ENCODE measurements around the gene BEST2. TPM values are rescaled to one million over a fixed set of nuclear protein-coding genes. Genes with fewer than 3 reads are reported as not detected.

The BEST2 gene
- total RNA-seq, 1 experiment from 2014 or later: 0.10 TPM

DNA sequence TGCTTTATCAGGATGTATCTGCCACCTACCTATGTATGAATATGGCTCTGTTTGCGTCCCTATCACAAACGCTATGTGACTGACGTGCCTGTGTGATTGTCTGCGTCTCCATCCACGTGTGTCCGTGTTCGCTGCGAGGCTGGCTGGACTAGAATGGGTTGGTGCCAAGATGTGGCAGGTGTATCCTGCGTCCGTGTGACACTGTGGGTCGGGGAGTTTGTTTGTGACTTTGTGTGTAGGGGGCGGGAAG is 30.5 kb downstream of the BEST2 start:
- no peaks in the 10 kb centered on the region for H3K79me2 ChIP-seq (ENCODE audit: insufficient read depth, low read length)
- no peaks in the 10 kb centered on the region for H3K9me2 ChIP-seq (ENCODE audit: insufficient read depth)
- no peaks in the 10 kb centered on the region for H3K36me3 ChIP-seq (ENCODE audit: control insufficient read depth in 1 of 2, insufficient read depth in 2 of 2, low read length in 2 of 2)
- no peak overlapping the region for H2AFZ ChIP-seq (ENCODE audit: low read depth, low read length, poor library complexity, severe bottlenecking)
- no peaks in the 10 kb centered on the region for H3K9me3 ChIP-seq (ENCODE audit: control insufficient read depth in 1 of 2, insufficient read depth in 1 of 2, low read depth in 1 of 2, low read length in 2 of 2)
- no peaks in the 10 kb centered on the region for H3K27me3 ChIP-seq (ENCODE audit: insufficient read depth, low read length)
- peak overlapping the region; percentile 43 to 58 for H3K4me3 ChIP-seq (replicated peaks in 1 of 2; ENCODE audit: low read depth in 1 of 2, low read length in 2 of 2)
- intact Hi-C loops (cut with micrococcal nuclease): no loop called here
- H3K27ac ChIP-seq (ENCODE audit: low read depth, low read length): peak overlapping the region; percentile 89
- no TSS peak for BruUV-seq (replicated peaks)
- peak overlapping the region; percentile 98 for H3K4me2 ChIP-seq (ENCODE audit: low read length)
- no peak for ATAC-seq
- CTCF ChIA-PET: interaction anchor here (1.2 kb wide), 1 partner anchor 9 kb away, joined by 5 read pairs; the partner anchor contains the start of gene JUNB
- peak overlapping the region; percentile 69 for H3K9ac ChIP-seq (ENCODE audit: low read length)
- POLR2A ChIA-PET: interaction anchor here (1.2 to 3.2 kb wide), 3 partner anchors 10 to 85 kb away, joined by 3 to 39 read pairs (median 3); partner anchors contain the start of genes FBXW9 and JUNB
- H4K20me1 ChIP-seq (ENCODE audit: insufficient read depth): no peaks in the 10 kb centered on the region
- TF ChIP-seq POLR2A (IDR thresholded peaks at IDR 0.05; ENCODE audit: borderline replicate concordance, extremely low read depth, insufficient read depth, insufficient read length): no peak
- H3K4me1 ChIP-seq (ENCODE audit: control insufficient read depth in 1 of 2, insufficient read depth in 2 of 2, low read length in 2 of 2): peaks cover 69 to 89% of the 10 kb centered on the region in 2 experiments
- RAD21 ChIA-PET (ENCODE audit: low non-redundant PET in 1 of 2, low total read pairs in 2 of 2, uncharacterized antibody in 2 of 2, unreplicated experiment in 2 of 2): no interaction called here
- no peak for DNase-seq (ENCODE audit: low read depth, low spot score)

DNA sequence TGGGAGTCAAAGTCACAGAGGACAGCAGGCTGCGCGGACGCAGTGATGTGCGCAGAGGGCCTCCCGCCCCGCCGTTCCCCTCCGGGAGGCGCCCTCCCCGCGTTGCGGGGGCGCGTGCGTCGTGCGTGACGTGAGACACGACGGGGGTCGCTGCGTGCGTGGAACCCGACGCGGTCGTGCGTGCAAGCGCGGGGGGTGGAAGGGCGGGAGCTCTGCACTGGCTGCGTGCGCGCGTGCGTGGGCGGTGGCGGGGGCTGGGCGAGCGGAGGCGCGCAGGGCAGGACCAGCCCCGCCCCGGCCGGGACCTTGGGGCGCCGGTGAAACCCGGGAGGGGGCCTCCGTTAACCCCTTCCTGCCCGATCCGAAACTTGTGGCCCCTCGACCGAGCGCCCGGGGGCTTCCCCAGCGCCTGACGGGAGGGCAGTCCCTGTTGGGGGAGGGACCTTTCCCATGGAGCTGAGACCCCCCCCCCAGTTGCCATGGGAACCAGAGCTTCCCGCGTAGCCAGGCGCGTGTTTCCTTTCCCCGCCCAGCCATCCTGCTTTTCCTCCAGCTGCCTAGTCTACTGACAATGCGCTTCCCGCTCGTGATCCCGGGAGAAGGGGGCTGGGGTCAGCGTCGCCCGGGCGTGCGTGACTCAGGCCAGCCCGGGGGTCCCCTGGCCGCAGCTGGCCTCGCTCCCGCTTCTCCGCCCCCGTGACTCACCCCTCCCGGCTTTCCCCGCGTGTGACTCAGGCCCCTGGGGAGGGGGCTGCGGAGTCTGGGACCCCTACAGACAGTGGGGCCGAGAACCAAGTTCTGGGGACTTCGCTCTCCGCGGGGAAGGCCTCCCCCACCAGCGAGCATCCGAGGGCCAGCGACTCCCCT is 31.1 kb downstream of the BEST2 start:
- H2AFZ ChIP-seq (ENCODE audit: low read depth, low read length, poor library complexity, severe bottlenecking): no peak overlapping the region
- peak overlapping the region; percentile 98 for H3K4me2 ChIP-seq (ENCODE audit: low read length)
- ChIA-PET RAD21 (ENCODE audit: low non-redundant PET in 1 of 2, low total read pairs in 2 of 2, uncharacterized antibody in 2 of 2, unreplicated experiment in 2 of 2) (interaction anchor here in 1 of 2 experiments (1.3 kb wide), 1 partner anchor 9 kb away, joined by 4 read pairs; the partner anchor contains the start of gene JUNB), CTCF (interaction anchor here (1.0 to 1.3 kb wide), 4 partner anchors 9 to 25 kb away, joined by 3 to 5 read pairs (median 4); partner anchors contain the start of gene JUNB), POLR2A (interaction anchor here (1.2 to 3.2 kb wide), 3 partner anchors 10 to 86 kb away, joined by 3 to 39 read pairs (median 3); partner anchors contain the start of genes FBXW9 and JUNB)
- H3K9me3 ChIP-seq (ENCODE audit: control insufficient read depth in 1 of 2, insufficient read depth in 1 of 2, low read depth in 1 of 2, low read length in 2 of 2): no peaks in the 10 kb centered on the region
- H3K27me3 ChIP-seq (ENCODE audit: insufficient read depth, low read length): no peaks in the 10 kb centered on the region
- intact Hi-C loops (cut with micrococcal nuclease): no loop called here
- H3K79me2 ChIP-seq (ENCODE audit: insufficient read depth, low read length): no peaks in the 10 kb centered on the region
- H3K4me1 ChIP-seq (ENCODE audit: control insufficient read depth in 1 of 2, insufficient read depth in 2 of 2, low read length in 2 of 2): peaks cover 71 to 89% of the 10 kb centered on the region in 2 experiments
- H3K36me3 ChIP-seq (ENCODE audit: control insufficient read depth in 1 of 2, insufficient read depth in 2 of 2, low read length in 2 of 2): no peaks in the 10 kb centered on the region
- peak overlapping the region; percentile 89 for H3K27ac ChIP-seq (ENCODE audit: low read depth, low read length)
- H3K4me3 ChIP-seq (replicated peaks in 1 of 2; ENCODE audit: low read depth in 1 of 2, low read length in 2 of 2): peak overlapping the region; percentile 43 to 58
- no peaks in the 10 kb centered on the region for H4K20me1 ChIP-seq (ENCODE audit: insufficient read depth)
- no TSS peak for BruUV-seq (replicated peaks)
- ATAC-seq (peak; percentile 46), DNase-seq (ENCODE audit: low read depth, low spot score) (no peak)
- peak overlapping the region; percentile 69 for H3K9ac ChIP-seq (ENCODE audit: low read length)
- no peaks in the 10 kb centered on the region for H3K9me2 ChIP-seq (ENCODE audit: insufficient read depth)
- TF ChIP-seq, protein P1, sequence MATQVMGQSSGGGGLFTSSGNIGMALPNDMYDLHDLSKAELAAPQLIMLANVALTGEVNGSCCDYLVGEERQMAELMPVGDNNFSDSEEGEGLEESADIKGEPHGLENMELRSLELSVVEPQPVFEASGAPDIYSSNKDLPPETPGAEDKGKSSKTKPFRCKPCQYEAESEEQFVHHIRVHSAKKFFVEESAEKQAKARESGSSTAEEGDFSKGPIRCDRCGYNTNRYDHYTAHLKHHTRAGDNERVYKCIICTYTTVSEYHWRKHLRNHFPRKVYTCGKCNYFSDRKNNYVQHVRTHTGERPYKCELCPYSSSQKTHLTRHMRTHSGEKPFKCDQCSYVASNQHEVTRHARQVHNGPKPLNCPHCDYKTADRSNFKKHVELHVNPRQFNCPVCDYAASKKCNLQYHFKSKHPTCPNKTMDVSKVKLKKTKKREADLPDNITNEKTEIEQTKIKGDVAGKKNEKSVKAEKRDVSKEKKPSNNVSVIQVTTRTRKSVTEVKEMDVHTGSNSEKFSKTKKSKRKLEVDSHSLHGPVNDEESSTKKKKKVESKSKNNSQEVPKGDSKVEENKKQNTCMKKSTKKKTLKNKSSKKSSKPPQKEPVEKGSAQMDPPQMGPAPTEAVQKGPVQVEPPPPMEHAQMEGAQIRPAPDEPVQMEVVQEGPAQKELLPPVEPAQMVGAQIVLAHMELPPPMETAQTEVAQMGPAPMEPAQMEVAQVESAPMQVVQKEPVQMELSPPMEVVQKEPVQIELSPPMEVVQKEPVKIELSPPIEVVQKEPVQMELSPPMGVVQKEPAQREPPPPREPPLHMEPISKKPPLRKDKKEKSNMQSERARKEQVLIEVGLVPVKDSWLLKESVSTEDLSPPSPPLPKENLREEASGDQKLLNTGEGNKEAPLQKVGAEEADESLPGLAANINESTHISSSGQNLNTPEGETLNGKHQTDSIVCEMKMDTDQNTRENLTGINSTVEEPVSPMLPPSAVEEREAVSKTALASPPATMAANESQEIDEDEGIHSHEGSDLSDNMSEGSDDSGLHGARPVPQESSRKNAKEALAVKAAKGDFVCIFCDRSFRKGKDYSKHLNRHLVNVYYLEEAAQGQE (IDR thresholded peaks at IDR 0.05; ENCODE audit: low read depth): no peak
- TF ChIP-seq, protein P2, sequence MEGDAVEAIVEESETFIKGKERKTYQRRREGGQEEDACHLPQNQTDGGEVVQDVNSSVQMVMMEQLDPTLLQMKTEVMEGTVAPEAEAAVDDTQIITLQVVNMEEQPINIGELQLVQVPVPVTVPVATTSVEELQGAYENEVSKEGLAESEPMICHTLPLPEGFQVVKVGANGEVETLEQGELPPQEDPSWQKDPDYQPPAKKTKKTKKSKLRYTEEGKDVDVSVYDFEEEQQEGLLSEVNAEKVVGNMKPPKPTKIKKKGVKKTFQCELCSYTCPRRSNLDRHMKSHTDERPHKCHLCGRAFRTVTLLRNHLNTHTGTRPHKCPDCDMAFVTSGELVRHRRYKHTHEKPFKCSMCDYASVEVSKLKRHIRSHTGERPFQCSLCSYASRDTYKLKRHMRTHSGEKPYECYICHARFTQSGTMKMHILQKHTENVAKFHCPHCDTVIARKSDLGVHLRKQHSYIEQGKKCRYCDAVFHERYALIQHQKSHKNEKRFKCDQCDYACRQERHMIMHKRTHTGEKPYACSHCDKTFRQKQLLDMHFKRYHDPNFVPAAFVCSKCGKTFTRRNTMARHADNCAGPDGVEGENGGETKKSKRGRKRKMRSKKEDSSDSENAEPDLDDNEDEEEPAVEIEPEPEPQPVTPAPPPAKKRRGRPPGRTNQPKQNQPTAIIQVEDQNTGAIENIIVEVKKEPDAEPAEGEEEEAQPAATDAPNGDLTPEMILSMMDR (IDR thresholded peaks at IDR 0.05 in 2 of 3, conservative IDR thresholded peaks at IDR 0.05 in 1 of 3; ENCODE audit: borderline replicate concordance in 1 of 3, insufficient read depth in 1 of 3, low read depth in 2 of 3, low read length in 2 of 3): no peak
- no peak for TF ChIP-seq CBX3 (IDR thresholded peaks at IDR 0.05; ENCODE audit: low read depth)
- TF ChIP-seq SP1 (IDR thresholded peaks at IDR 0.05; ENCODE audit: low read depth): no peak
- TF ChIP-seq CEBPB (IDR thresholded peaks at IDR 0.05; ENCODE audit: low read depth): no peak
- no peak for TF ChIP-seq ELF1 (IDR thresholded peaks at IDR 0.05; ENCODE audit: borderline replicate concordance, low read depth)
- TF ChIP-seq EGR1 (IDR thresholded peaks at IDR 0.05; ENCODE audit: low read depth): no peak
- TF ChIP-seq SIN3A (IDR thresholded peaks at IDR 0.05; ENCODE audit: low read depth): no peak
- TF ChIP-seq, protein P3, sequence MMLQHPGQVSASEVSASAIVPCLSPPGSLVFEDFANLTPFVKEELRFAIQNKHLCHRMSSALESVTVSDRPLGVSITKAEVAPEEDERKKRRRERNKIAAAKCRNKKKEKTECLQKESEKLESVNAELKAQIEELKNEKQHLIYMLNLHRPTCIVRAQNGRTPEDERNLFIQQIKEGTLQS (IDR thresholded peaks at IDR 0.05): no peak
- no peak for TF ChIP-seq POLR2A (IDR thresholded peaks at IDR 0.05; ENCODE audit: borderline replicate concordance, extremely low read depth, insufficient read depth, insufficient read length)
- no peak for TF ChIP-seq ZFX (IDR thresholded peaks at IDR 0.05)
- no peak for TF ChIP-seq TCF7L2 (IDR thresholded peaks at IDR 0.05; ENCODE audit: borderline replicate concordance, extremely low read depth, insufficient read depth, insufficient read length)
- TF ChIP-seq YY1 (IDR thresholded peaks at IDR 0.05; ENCODE audit: extremely low read depth, insufficient replicate concordance, low read depth, low read length): no peak

Measured in HCT116 (cell line).